HepG2 (cell line): ENCODE results near the gene STC2. TPM values are rescaled to one million over a fixed set of nuclear protein-coding genes. Genes with fewer than 3 reads are reported as not detected.

ENCODE experiments used
- ATAC-seq: fragments of 200-7000 bp; cut with Tn5 transposase; 3 replicates; pipeline ENCODE4 v1.9.1; 2020; ENCODE audit warnings: mild to moderate bottlenecking, moderate library complexity
- BruUV-seq: library from RNA; stranded (reverse); fragments of 400-500 nt; replicated peaks from 2 replicates; lab custom pipeline; 2021; lab: Mats Ljungman, UMichigan
- CTCF ChIA-PET: fragments of 300-600 bp; formaldehyde crosslinking; extraction: SDS; loops from one replicate; lab custom pipeline; 2021; ENCODE audit warnings: low total read pairs, inconsistent platforms, low intra/inter-chr PET ratio; lab: Yijun Ruan, JAX
- POLR2A ChIA-PET: fragments of 350-600 bp; sonication (Branson Sonifier 250); formaldehyde crosslinking; loops from one replicate; lab custom pipeline; 2020; ENCODE audit warnings: antibody characterized with exemption, inconsistent platforms; lab: Yijun Ruan, JAX
- DNase-seq: peaks from one replicate; pipeline ENCODE4 v3.0.0-alpha.2; 2015; ENCODE audit warnings: low spot score
- FAIRE-seq: peaks from 3 replicates; lab custom pipeline; 2011; peaks lifted over from hg19 to GRCh38; lab: Jason Lieb, UNC
- H2AFZ ChIP-seq: one replicate; pipeline ENCODE4 v1.6.1; 2011; ENCODE audit warnings: low read length, inconsistent platforms
- H3K27ac ChIP-seq: fragments of 300-600 bp; 3 replicates; pipeline ENCODE4 v1.8.0; 2011; ENCODE audit warnings: mixed run types, mild to moderate bottlenecking, mixed read lengths, low read length, inconsistent platforms; ENCODE audit not compliant: insufficient read depth; ENCODE audit errors: extremely low read length
- H3K27me3 ChIP-seq, 2 experiments: fragments of 200-600 bp in 1 of 2; 2 replicates in 1 of 2; 3 replicates in 1 of 2; pipeline versions ENCODE4 v1.6.0 to v1.8.0; 2011; ENCODE audit warnings: low read length in 2 of 2, mild to moderate bottlenecking in 2 of 2, moderate library complexity in 2 of 2, inconsistent platforms in 1 of 2; ENCODE audit not compliant: insufficient read depth in 2 of 2, control insufficient read depth in 1 of 2
- H3K36me3 ChIP-seq, 2 experiments: fragments of 200-600 bp in 1 of 2; replicated peaks in 1 of 2; 2 replicates in 1 of 2; 3 replicates in 1 of 2; pipeline versions ENCODE4 v1.5.1 to v1.8.0; 2011; ENCODE audit warnings: low read length in 2 of 2, inconsistent platforms in 1 of 2; ENCODE audit not compliant: insufficient read depth in 2 of 2, control insufficient read depth in 1 of 2
- H3K4me1 ChIP-seq: 2 replicates; pipeline ENCODE4 v1.5.1; 2012; ENCODE audit warnings: low read length, inconsistent platforms; ENCODE audit not compliant: insufficient read depth
- H3K4me2 ChIP-seq: 2 replicates; pipeline ENCODE4 v1.6.0; 2011; ENCODE audit warnings: low read depth, low read length, inconsistent platforms
- H3K4me3 ChIP-seq, 3 experiments: fragments of 200-600 bp in 1 of 3; sonication (generic), shearing (Covaris generic) in 1 of 3; replicated peaks in 1 of 3; 2 replicates each; pipeline ENCODE4 v1.5.1; 2011 to 2016; ENCODE audit warnings: low read length in 3 of 3, inconsistent platforms in 2 of 3, low read depth in 2 of 3, mild to moderate bottlenecking in 2 of 3, control low read depth in 1 of 3, mixed read lengths in 1 of 3; ENCODE audit not compliant: insufficient read depth in 1 of 3
- H3K79me2 ChIP-seq: one replicate; pipeline ENCODE4 v1.6.1; 2011; ENCODE audit warnings: low read length, inconsistent platforms; ENCODE audit not compliant: insufficient read depth
- H3K9ac ChIP-seq: 2 replicates; pipeline ENCODE4 v1.6.0; 2011; ENCODE audit warnings: mild to moderate bottlenecking, low read depth, low read length, inconsistent platforms; ENCODE audit not compliant: insufficient read depth
- H3K9me3 ChIP-seq: 2 replicates; pipeline ENCODE4 v1.5.1; 2012; ENCODE audit warnings: mild to moderate bottlenecking, low read length
- H4K20me1 ChIP-seq: 2 replicates; pipeline ENCODE4 v1.6.0; 2011; ENCODE audit warnings: inconsistent platforms, mild to moderate bottlenecking, low read length, moderate library complexity; ENCODE audit not compliant: insufficient read depth
- ARNTL ChIP-seq: sonication (generic); formaldehyde crosslinking; IDR thresholded peaks from 2 replicates; pipeline ENCODE4 v1.4.0; 2020; ENCODE audit warnings: mild to moderate bottlenecking, missing genetic modification reagents
- CC2D1A ChIP-seq: sonication (generic); formaldehyde crosslinking; IDR thresholded peaks from 2 replicates; pipeline ENCODE4 v1.8.1; 2023; ENCODE audit warnings: mild to moderate bottlenecking, missing genetic modification reagents
- EHMT2 ChIP-seq: fragments of 200-600 bp; sonication (generic); IDR thresholded peaks from 2 replicates; pipeline ENCODE4 v1.7.0; 2017; ENCODE audit warnings: antibody characterized with exemption, low read depth, low read length, borderline replicate concordance
- GATAD1 ChIP-seq: IDR thresholded peaks from 2 replicates; pipeline ENCODE4 v1.6.1; 2016; ENCODE audit warnings: missing genetic modification reagents, missing compliant biosample characterization
- ISX ChIP-seq: sonication (generic); formaldehyde crosslinking; conservative IDR thresholded peaks from 2 replicates; pipeline ENCODE4 v1.5.0; 2020; ENCODE audit warnings: missing genetic modification reagents
- MEIS1 ChIP-seq: sonication (generic); formaldehyde crosslinking; IDR thresholded peaks from 2 replicates; pipeline ENCODE4 v1.9.0; 2021; ENCODE audit warnings: mild to moderate bottlenecking, missing genetic modification reagents, moderate library complexity, borderline replicate concordance
- MYC ChIP-seq: sonication (generic); formaldehyde crosslinking; IDR thresholded peaks from 2 replicates; pipeline ENCODE4 v1.9.0; 2021; ENCODE audit warnings: missing genetic modification reagents, borderline replicate concordance
- TCF7L2 ChIP-seq: IDR thresholded peaks from 2 replicates; pipeline ENCODE4 v1.6.1; 2011; ENCODE audit warnings: mild to moderate bottlenecking, low read depth, low read length, moderate library complexity
- ZNF34 ChIP-seq: sonication (generic); formaldehyde crosslinking; IDR thresholded peaks from 2 replicates; pipeline ENCODE4 v1.4.0; 2020; ENCODE audit warnings: mild to moderate bottlenecking, missing genetic modification reagents, borderline replicate concordance
- ZNF44 ChIP-seq: sonication (generic); formaldehyde crosslinking; IDR thresholded peaks from 2 replicates; pipeline ENCODE4 v1.5.1; 2020; ENCODE audit warnings: mild to moderate bottlenecking, missing genetic modification reagents
- ZNF777 ChIP-seq: sonication (generic); formaldehyde crosslinking; IDR thresholded peaks from 2 replicates; pipeline ENCODE4 v1.4.0; 2020; ENCODE audit warnings: missing genetic modification reagents
- ZSCAN31 ChIP-seq: sonication (generic); formaldehyde crosslinking; IDR thresholded peaks from 2 replicates; pipeline ENCODE4 v1.5.0; 2020; ENCODE audit warnings: low read depth, mild to moderate bottlenecking, missing genetic modification reagents
- WGBS: methylation state at CpG from one replicate; pipeline ENCODE4 v1.1.6; 2017; ENCODE audit warnings: low lambda C conversion rate; 5-methylcytosine and 5-hydroxymethylcytosine counted together
- in situ Hi-C: cut with HindIII; loops from 2 replicates; pipeline ENCODE4 v1.10.0; 2017; ENCODE audit warnings: low pct_unique_long_range_greater_than_20kb; ENCODE audit not compliant: extremely low pct_ligation_motif_present
- intact Hi-C: fragments of 100-400 bp; cut with micrococcal nuclease; formaldehyde crosslinking; loops from one replicate; pipeline ENCODE4 v1.10.0; 2022; ENCODE audit not compliant: unreplicated experiment
- polyA plus RNA-seq, 8 experiments: library from polyadenylated mRNA; depleted of rRNA in 3 of 8; stranded (reverse) in 7 of 8; unstranded in 1 of 8; fragments of >200 nt; fragmentation: Illumina TruSeq in 4 of 8; extraction: Trizol in 4 of 8; gene quantifications; 2 replicates each; pipeline versions ENCODE4 v1.2.1 to v1.2.3, GENCODE V29; 2011 to 2016; ENCODE audit warnings: low read depth in 4 of 8, missing spikeins in 1 of 8, mixed read lengths in 1 of 8; ENCODE audit not compliant: insufficient read depth in 1 of 8
- total RNA-seq, 5 experiments: library from RNA; depleted of rRNA; stranded (reverse); fragments of >200 nt; fragmentation: Illumina TruSeq; extraction: Trizol; gene quantifications; 2 replicates each; pipeline ENCODE4 v1.2.3, GENCODE V29; 2016; ENCODE audit warnings: low read depth in 1 of 5
- TF ChIP-seq, protein P1 (sequence below): sonication (generic); formaldehyde crosslinking; IDR thresholded peaks from 2 replicates; pipeline ENCODE4 v1.9.0; 2021; ENCODE audit warnings: missing genetic modification reagents, borderline replicate concordance
- TF ChIP-seq, protein P2 (sequence below): sonication (generic); formaldehyde crosslinking; IDR thresholded peaks from 2 replicates; pipeline ENCODE4 v1.4.0; 2020; ENCODE audit warnings: missing genetic modification reagents
- TF ChIP-seq, protein P3 (sequence below), 2 experiments: sonication (generic) in 1 of 2; formaldehyde crosslinking in 1 of 2; IDR thresholded peaks; 2 replicates each; pipeline versions ENCODE4 v1.4.0 to v1.6.1; 2018 to 2020; ENCODE audit warnings: missing genetic modification reagents in 2 of 2, borderline replicate concordance in 1 of 2, low read depth in 1 of 2, mild to moderate bottlenecking in 1 of 2, missing biosample characterization in 1 of 2
- TF ChIP-seq, protein P4 (sequence below): sonication (generic); formaldehyde crosslinking; IDR thresholded peaks from 2 replicates; pipeline ENCODE4 v1.5.0; 2020; ENCODE audit warnings: mild to moderate bottlenecking, missing genetic modification reagents

The STC2 gene
- total and polyA plus RNA-seq, 2 of the 13 experiments (the other 11 are each of a cell fraction or from before 2014, with no cell fraction given): 27.1 to 69.2 TPM

DNA sequence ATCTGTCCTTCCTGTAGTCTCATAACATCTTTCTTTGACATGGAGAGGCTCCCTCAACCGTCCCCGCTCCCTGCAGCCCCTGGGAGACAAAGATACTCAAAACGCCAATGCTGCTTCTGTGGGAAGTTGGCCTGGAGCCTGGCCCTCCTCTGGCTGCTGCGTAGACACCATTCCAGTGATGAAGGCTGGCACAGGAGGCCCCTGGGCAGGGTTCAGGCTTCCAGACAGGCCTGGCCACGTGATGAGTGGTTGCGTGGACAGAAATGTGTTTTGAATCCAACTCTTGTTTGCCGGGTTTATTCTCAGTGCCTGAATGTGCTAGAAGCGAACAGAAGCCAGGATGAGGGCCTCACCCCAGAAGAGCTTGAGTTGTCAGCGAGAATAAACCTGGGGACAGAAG lies 50.0 kb downstream of the STC2 start (continued):
- TF ChIP-seq MEIS1 (CRISPR knock-in tag) (no peak), ZSCAN31 (CRISPR knock-in tag) (no peak), ARNTL (CRISPR knock-in tag) (no peak), ZNF34 (CRISPR knock-in tag) (no peak), TCF7L2 (no peak), ISX (no peak)
- TF ChIP-seq, protein P1, sequence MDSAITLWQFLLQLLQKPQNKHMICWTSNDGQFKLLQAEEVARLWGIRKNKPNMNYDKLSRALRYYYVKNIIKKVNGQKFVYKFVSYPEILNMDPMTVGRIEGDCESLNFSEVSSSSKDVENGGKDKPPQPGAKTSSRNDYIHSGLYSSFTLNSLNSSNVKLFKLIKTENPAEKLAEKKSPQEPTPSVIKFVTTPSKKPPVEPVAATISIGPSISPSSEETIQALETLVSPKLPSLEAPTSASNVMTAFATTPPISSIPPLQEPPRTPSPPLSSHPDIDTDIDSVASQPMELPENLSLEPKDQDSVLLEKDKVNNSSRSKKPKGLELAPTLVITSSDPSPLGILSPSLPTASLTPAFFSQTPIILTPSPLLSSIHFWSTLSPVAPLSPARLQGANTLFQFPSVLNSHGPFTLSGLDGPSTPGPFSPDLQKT (CRISPR knock-in tag): no peak

DNA sequence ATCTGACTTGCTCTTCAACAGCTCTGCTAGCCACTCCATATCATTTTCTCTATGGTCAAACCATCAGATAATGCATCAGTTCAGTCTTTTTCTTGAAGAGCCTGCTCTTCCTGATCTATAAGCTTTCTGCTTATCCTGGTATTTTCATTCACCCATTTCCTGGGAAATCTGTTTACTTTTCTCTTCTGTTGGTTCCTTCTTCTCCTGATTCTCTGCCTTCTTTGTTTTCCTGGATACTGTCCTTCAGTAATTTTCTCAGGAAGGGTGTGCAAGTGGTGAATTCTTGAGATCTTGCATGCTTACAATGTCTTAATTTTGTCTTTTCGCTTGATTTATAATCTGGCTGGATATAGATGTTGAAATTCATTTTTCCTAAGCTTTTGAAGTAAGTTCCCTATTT lies 53.4 kb downstream of the STC2 start:
- H3K27me3 ChIP-seq: peaks cover 0 to 7% of the 10 kb centered on the region in 2 experiments; a peak in 1 of 5 replicates
- H3K79me2 ChIP-seq: no peaks in the 10 kb centered on the region
- no peak overlapping the region for H3K4me2 ChIP-seq
- no peaks in the 10 kb centered on the region for H3K36me3 ChIP-seq
- POLR2A ChIA-PET: no interaction called here
- H3K27ac ChIP-seq: no peak overlapping the region
- no peak overlapping the region for H3K9ac ChIP-seq
- no peak for DNase-seq
- no peaks in the 10 kb centered on the region for H3K9me3 ChIP-seq
- CTCF ChIA-PET: no interaction called here
- TF ChIP-seq, protein P2, sequence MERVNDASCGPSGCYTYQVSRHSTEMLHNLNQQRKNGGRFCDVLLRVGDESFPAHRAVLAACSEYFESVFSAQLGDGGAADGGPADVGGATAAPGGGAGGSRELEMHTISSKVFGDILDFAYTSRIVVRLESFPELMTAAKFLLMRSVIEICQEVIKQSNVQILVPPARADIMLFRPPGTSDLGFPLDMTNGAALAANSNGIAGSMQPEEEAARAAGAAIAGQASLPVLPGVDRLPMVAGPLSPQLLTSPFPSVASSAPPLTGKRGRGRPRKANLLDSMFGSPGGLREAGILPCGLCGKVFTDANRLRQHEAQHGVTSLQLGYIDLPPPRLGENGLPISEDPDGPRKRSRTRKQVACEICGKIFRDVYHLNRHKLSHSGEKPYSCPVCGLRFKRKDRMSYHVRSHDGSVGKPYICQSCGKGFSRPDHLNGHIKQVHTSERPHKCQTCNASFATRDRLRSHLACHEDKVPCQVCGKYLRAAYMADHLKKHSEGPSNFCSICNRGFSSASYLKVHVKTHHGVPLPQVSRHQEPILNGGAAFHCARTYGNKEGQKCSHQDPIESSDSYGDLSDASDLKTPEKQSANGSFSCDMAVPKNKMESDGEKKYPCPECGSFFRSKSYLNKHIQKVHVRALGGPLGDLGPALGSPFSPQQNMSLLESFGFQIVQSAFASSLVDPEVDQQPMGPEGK: no peak
- TF ChIP-seq MYC (no peak), GATAD1 (CRISPR knock-in tag) (no peak), CC2D1A (CRISPR knock-in tag) (no peak), EHMT2 (no peak), ZNF44 (CRISPR knock-in tag) (no peak), ZNF777 (CRISPR knock-in tag) (no peak)
- TF ChIP-seq, protein P3, sequence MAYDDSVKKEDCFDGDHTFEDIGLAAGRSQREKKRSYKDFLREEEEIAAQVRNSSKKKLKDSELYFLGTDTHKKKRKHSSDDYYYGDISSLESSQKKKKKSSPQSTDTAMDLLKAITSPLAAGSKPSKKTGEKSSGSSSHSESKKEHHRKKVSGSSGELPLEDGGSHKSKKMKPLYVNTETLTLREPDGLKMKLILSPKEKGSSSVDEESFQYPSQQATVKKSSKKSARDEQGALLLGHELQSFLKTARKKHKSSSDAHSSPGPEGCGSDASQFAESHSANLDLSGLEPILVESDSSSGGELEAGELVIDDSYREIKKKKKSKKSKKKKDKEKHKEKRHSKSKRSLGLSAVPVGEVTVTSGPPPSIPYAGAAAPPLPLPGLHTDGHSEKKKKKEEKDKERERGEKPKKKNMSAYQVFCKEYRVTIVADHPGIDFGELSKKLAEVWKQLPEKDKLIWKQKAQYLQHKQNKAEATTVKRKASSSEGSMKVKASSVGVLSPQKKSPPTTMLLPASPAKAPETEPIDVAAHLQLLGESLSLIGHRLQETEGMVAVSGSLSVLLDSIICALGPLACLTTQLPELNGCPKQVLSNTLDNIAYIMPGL (CRISPR knock-in tag; IDR thresholded peaks at IDR 0.05; ENCODE audit: borderline replicate concordance in 1 of 2, low read depth in 1 of 2): no peak
- TF ChIP-seq, protein P4, sequence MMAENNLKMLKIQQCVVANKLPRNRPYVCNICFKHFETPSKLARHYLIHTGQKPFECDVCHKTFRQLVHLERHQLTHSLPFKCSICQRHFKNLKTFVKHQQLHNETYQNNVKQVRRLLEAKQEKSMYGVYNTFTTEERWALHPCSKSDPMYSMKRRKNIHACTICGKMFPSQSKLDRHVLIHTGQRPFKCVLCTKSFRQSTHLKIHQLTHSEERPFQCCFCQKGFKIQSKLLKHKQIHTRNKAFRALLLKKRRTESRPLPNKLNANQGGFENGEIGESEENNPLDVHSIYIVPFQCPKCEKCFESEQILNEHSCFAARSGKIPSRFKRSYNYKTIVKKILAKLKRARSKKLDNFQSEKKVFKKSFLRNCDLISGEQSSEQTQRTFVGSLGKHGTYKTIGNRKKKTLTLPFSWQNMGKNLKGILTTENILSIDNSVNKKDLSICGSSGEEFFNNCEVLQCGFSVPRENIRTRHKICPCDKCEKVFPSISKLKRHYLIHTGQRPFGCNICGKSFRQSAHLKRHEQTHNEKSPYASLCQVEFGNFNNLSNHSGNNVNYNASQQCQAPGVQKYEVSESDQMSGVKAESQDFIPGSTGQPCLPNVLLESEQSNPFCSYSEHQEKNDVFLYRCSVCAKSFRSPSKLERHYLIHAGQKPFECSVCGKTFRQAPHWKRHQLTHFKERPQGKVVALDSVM (CRISPR knock-in tag): no peak
- no peaks in the 10 kb centered on the region for H4K20me1 ChIP-seq
- FAIRE-seq: no peak
- 3% methylated on average over 1 of the region's 1 CpG for WGBS
- in situ Hi-C loops (loop anchor here (25.0 kb wide), 1 partner anchor 287 kb away; the partner anchor contains the start of gene ATP6V0E1), intact Hi-C loops (no loop called here)
- BruUV-seq: no TSS peak
- no peak overlapping the region for H3K4me3 ChIP-seq
- no peaks in the 10 kb centered on the region for H3K4me1 ChIP-seq
- H2AFZ ChIP-seq: no peak overlapping the region
- no peak for ATAC-seq
